Upper lobe of left lung (tissue), 4 donors: Measurements from ENCODE around the gene HSPB2.

Experiments
- CTCF ChIP-seq, 6 experiments: fragments of 450-650 bp in 4 of 6; fragments of 200-600 bp in 2 of 6; sonication (generic) in 2 of 6; IDR thresholded peaks; one replicate each; pipeline ENCODE4 v1.5.1; 2016 to 2019; ENCODE audit warnings: antibody characterized with exemption in 6 of 6
- POLR2A ChIP-seq, 4 donors: fragments of 450-650 bp; IDR thresholded peaks; one replicate each; pipeline ENCODE4 v1.5.1; 2016 to 2017; ENCODE audit warnings: antibody characterized with exemption in 4 of 4, mild to moderate bottlenecking in 2 of 4
- POLR2AphosphoS5 ChIP-seq, 2 donors: sonication (generic); formaldehyde crosslinking; IDR thresholded peaks; one replicate each; pipeline ENCODE4 v1.5.1; 2017; ENCODE audit warnings: antibody characterized with exemption in 2 of 2

- no peak for TF ChIP-seq POLR2A (IDR thresholded peaks at IDR 0.05)
- TF ChIP-seq POLR2AphosphoS5 (IDR thresholded peaks at IDR 0.05), result no peak
- TF ChIP-seq CTCF (IDR thresholded peaks at IDR 0.05), result no peak
Measured at GRCh38 chr11:111923351-111923788, 10.8 kb downstream of the HSPB2 start.
